Measurements from ENCODE around the gene CHN2.

- no peak for TF ChIP-seq CTCF (IDR thresholded peaks at IDR 0.05 in 2 of 3, conservative IDR thresholded peaks at IDR 0.05 in 1 of 3; ENCODE audit: borderline replicate concordance in 1 of 3, insufficient read depth in 1 of 3, low read depth in 2 of 3, low read length in 2 of 3)
- no peak for TF ChIP-seq REST (IDR thresholded peaks at IDR 0.05; ENCODE audit: low read depth)
- TF ChIP-seq POLR2AphosphoS5 (IDR thresholded peaks at IDR 0.05; ENCODE audit: low read depth, low read length): no peak
- no peak for TF ChIP-seq EZH2 (IDR thresholded peaks at IDR 0.05)
- TF ChIP-seq ATF3 (IDR thresholded peaks at IDR 0.05): no peak
- TF ChIP-seq EZH2phosphoT487 (IDR thresholded peaks at IDR 0.05; ENCODE audit: borderline replicate concordance): no peak
- TF ChIP-seq ZBTB33 (IDR thresholded peaks at IDR 0.05; ENCODE audit: extremely low read depth, insufficient replicate concordance, low read length): no peak
- no peak for TF ChIP-seq TCF7L2 (IDR thresholded peaks at IDR 0.05; ENCODE audit: borderline replicate concordance, extremely low read depth, insufficient read depth, insufficient read length)
Measured at GRCh38 chr7:29318853-29319718, 124.5 kb downstream of the CHN2 start.

Data from HCT116 (cell line).